22Rv1 (cell line): ENCODE results near the gene SHQ1.

Experiments
- CTCF ChIP-seq: fragments of 450-650 bp; IDR thresholded peaks from 2 replicates; pipeline ENCODE4 v1.5.1; 2017; ENCODE audit warnings: mild to moderate bottlenecking
- ZFX ChIP-seq: fragments of 450-650 bp; IDR thresholded peaks from 2 replicates; pipeline ENCODE4 v1.6.1; 2017; ENCODE audit warnings: antibody characterized with exemption, borderline replicate concordance

GRCh38 chr3:72812201-72812600 is 36.0 kb downstream of the SHQ1 start:
- TF ChIP-seq CTCF (no peak), ZFX (no peak)
